Measurements from ENCODE around the gene ZNF69.
"Not testable (repeated sequence)": the region's sequence is repeated elsewhere in the genome, so short reads cannot be mapped to it uniquely, and the experiment has no call there.

ZNF69 gene

GRCh38 chr19:11925651-11926187, 38.1 kb downstream of the ZNF69 start:
- H3K36me3 ChIP-seq (ENCODE audit: insufficient read depth, low read length); H3K9me3 ChIP-seq (ENCODE audit: control insufficient read depth, insufficient read depth, low read length); H3K4me1 ChIP-seq (ENCODE audit: insufficient read depth, low read length): not testable (repeated sequence)
- peak overlapping the region; percentile 66 for H3K9ac ChIP-seq (ENCODE audit: low read depth, low read length)

GRCh38 chr19:11927227-11927626, 39.6 kb downstream of the ZNF69 start:
- Histone ChIP-seq H3K36me3 (ENCODE audit: insufficient read depth, low read length) (no peaks in the 10 kb centered on the region), H3K9me3 (ENCODE audit: control insufficient read depth, insufficient read depth, low read length) (no peaks in the 10 kb centered on the region; the same call in 1 of the 2 replicates), H3K9ac (ENCODE audit: low read depth, low read length) (no peak overlapping the region), H3K4me1 (ENCODE audit: insufficient read depth, low read length) (no peaks in the 10 kb centered on the region)

- Histone ChIP-seq H3K9ac (ENCODE audit: low read depth, low read length) (no peak overlapping the region), H3K4me1 (ENCODE audit: insufficient read depth, low read length) (no peaks in the 10 kb centered on the region), H3K9me3 (ENCODE audit: control insufficient read depth, insufficient read depth, low read length) (no peaks in the 10 kb centered on the region), H3K36me3 (ENCODE audit: insufficient read depth, low read length) (no peaks in the 10 kb centered on the region)
Measured at GRCh38 chr19:11931051-11931450, 43.5 kb downstream of the ZNF69 start.

GRCh38 chr19:11931513-11931912, 43.9 kb downstream of the ZNF69 start:
- Histone ChIP-seq H3K36me3 (ENCODE audit: insufficient read depth, low read length) (no peaks in the 10 kb centered on the region), H3K9ac (ENCODE audit: low read depth, low read length) (no peak overlapping the region), H3K9me3 (ENCODE audit: control insufficient read depth, insufficient read depth, low read length) (no peaks in the 10 kb centered on the region), H3K4me1 (ENCODE audit: insufficient read depth, low read length) (no peaks in the 10 kb centered on the region)

GRCh38 chr19:11935829-11936228, 48.2 kb downstream of the ZNF69 start:
- not testable (repeated sequence) for H3K4me1 ChIP-seq (ENCODE audit: insufficient read depth, low read length); H3K36me3 ChIP-seq (ENCODE audit: insufficient read depth, low read length); H3K9ac ChIP-seq (ENCODE audit: low read depth, low read length); H3K9me3 ChIP-seq (ENCODE audit: control insufficient read depth, insufficient read depth, low read length)

- not testable (repeated sequence) for H3K9me3 ChIP-seq (ENCODE audit: control insufficient read depth, insufficient read depth, low read length)
Measured at GRCh38 chr19:11938383-11938782, 50.8 kb downstream of the ZNF69 start.

GRCh38 chr19:11941361-11941887, 53.8 kb downstream of the ZNF69 start:
- not testable (repeated sequence) for H3K9me3 ChIP-seq (ENCODE audit: control insufficient read depth, insufficient read depth, low read length); H3K4me1 ChIP-seq (ENCODE audit: insufficient read depth, low read length); H3K36me3 ChIP-seq (ENCODE audit: insufficient read depth, low read length); H3K9ac ChIP-seq (ENCODE audit: low read depth, low read length)

More at GRCh38 chr19:11938383-11938782, 50.8 kb downstream of the ZNF69 start:
- H3K9ac ChIP-seq (ENCODE audit: low read depth, low read length); H3K4me1 ChIP-seq (ENCODE audit: insufficient read depth, low read length); H3K36me3 ChIP-seq (ENCODE audit: insufficient read depth, low read length): not testable (repeated sequence)

- H3K9me3 ChIP-seq (ENCODE audit: control insufficient read depth, insufficient read depth, low read length) = peaks cover 9% of the 10 kb centered on the region; the same call in 1 of the 2 replicates
- no peaks in the 10 kb centered on the region for H3K4me1 ChIP-seq (ENCODE audit: insufficient read depth, low read length)
- no peak overlapping the region for H3K9ac ChIP-seq (ENCODE audit: low read depth, low read length)
- no peaks in the 10 kb centered on the region; the same call in 1 of the 2 replicates for H3K36me3 ChIP-seq (ENCODE audit: insufficient read depth, low read length)
Measured at GRCh38 chr19:11942008-11942842, 54.6 kb downstream of the ZNF69 start.

GRCh38 chr19:11942843-11943108, 55.2 kb downstream of the ZNF69 start:
- Histone ChIP-seq H3K36me3 (ENCODE audit: insufficient read depth, low read length) (no peaks in the 10 kb centered on the region; the same call in 1 of the 2 replicates), H3K9me3 (ENCODE audit: control insufficient read depth, insufficient read depth, low read length) (peaks cover 9% of the 10 kb centered on the region; the same call in 1 of the 2 replicates), H3K4me1 (ENCODE audit: insufficient read depth, low read length) (no peaks in the 10 kb centered on the region), H3K9ac (ENCODE audit: low read depth, low read length) (no peak overlapping the region)

- Histone ChIP-seq H3K9me3 (ENCODE audit: control insufficient read depth, insufficient read depth, low read length) (peaks cover 21% of the 10 kb centered on the region; the same call in 1 of the 2 replicates), H3K9ac (ENCODE audit: low read depth, low read length) (no peak overlapping the region), H3K36me3 (ENCODE audit: insufficient read depth, low read length) (peaks cover 4% of the 10 kb centered on the region; the same call in 1 of the 2 replicates), H3K4me1 (ENCODE audit: insufficient read depth, low read length) (no peaks in the 10 kb centered on the region)
Measured at GRCh38 chr19:11944656-11945055, 57.1 kb downstream of the ZNF69 start.

GRCh38 chr19:11948646-11949045, 61.1 kb downstream of the ZNF69 start:
- H3K9ac ChIP-seq (ENCODE audit: low read depth, low read length) = no peak overlapping the region
- H3K36me3 ChIP-seq (ENCODE audit: insufficient read depth, low read length) = peaks cover 4% of the 10 kb centered on the region; the same call in 1 of the 2 replicates
- H3K9me3 ChIP-seq (ENCODE audit: control insufficient read depth, insufficient read depth, low read length) = peaks cover 30% of the 10 kb centered on the region
- H3K4me1 ChIP-seq (ENCODE audit: insufficient read depth, low read length) = no peaks in the 10 kb centered on the region

- H3K9me3 ChIP-seq (ENCODE audit: control insufficient read depth, insufficient read depth, low read length) = peaks cover 30% of the 10 kb centered on the region
- H3K9ac ChIP-seq (ENCODE audit: low read depth, low read length) = no peak overlapping the region
- no peaks in the 10 kb centered on the region for H3K4me1 ChIP-seq (ENCODE audit: insufficient read depth, low read length)
- H3K36me3 ChIP-seq (ENCODE audit: insufficient read depth, low read length) = peaks cover 4% of the 10 kb centered on the region; the same call in 1 of the 2 replicates
Measured at GRCh38 chr19:11949201-11949600, 61.6 kb downstream of the ZNF69 start.

- H3K9ac ChIP-seq (ENCODE audit: low read depth, low read length); H3K4me1 ChIP-seq (ENCODE audit: insufficient read depth, low read length); H3K36me3 ChIP-seq (ENCODE audit: insufficient read depth, low read length): not testable (repeated sequence)
- peaks cover 30% of the 10 kb centered on the region for H3K9me3 ChIP-seq (ENCODE audit: control insufficient read depth, insufficient read depth, low read length)
Measured at GRCh38 chr19:11949614-11950080, 62.1 kb downstream of the ZNF69 start.

- H3K36me3 ChIP-seq (ENCODE audit: insufficient read depth, low read length) = peaks cover 4% of the 10 kb centered on the region; the same call in 1 of the 2 replicates
- H3K9me3 ChIP-seq (ENCODE audit: control insufficient read depth, insufficient read depth, low read length) = peaks cover 28% of the 10 kb centered on the region
- H3K4me1 ChIP-seq (ENCODE audit: insufficient read depth, low read length) = no peaks in the 10 kb centered on the region
- no peak overlapping the region for H3K9ac ChIP-seq (ENCODE audit: low read depth, low read length)
Measured at GRCh38 chr19:11950312-11950711, 62.7 kb downstream of the ZNF69 start.
